Activated CD4-positive, alpha-beta T cell treated with anti-CD3 and anti-CD28 coated beads, Interleukin-2, Interleukin-6, amounts not matched to agents 100 ng/mL and 50 ng/mL, durations not matched to agents 16 hours and 8 hours (primary cell): ENCODE results near the gene CREB3L2.

Source experiments
- DNase-seq: peaks from one replicate; pipeline ENCODE4 v3.0.0-alpha.2; 2020

CREB3L2 gene

GRCh38 chr7:138009350-138009653 is 7.4 kb upstream of the CREB3L2 start:
- no peak for DNase-seq

DNA sequence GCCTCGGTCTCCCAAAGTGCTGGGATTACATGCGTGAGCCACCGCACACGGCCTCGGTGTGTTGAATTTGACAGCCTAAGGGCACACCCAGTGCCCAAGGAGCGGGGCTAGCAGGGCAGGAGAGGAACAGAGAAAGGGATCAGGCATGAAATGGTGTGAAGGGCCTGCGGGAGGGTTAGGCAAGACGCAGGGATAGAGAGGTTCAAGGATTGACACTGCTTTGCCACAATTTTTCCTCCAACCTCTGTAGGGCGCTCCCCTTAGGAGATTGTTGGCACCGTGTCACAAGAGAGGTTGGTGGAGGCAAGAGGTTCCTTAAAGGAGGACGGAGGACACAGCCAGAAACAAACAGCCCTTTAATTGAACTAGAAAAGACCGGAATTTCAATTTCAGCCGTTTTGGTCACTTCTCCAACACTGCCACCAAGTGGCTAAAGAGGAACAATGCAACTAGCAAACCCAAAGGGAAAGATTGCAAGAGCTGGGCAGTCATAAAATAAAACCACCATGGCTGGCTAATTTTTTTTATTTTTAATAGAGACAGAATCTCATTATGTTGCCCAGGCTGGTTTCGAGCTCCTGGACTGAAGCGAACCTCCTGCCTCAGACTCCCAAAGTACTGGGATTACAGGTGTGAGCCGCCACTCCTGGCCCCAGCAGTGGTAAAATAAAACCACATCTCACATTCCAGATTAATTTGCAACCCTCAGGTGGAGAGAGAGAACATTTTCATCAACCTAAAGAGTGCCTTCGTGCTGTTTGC is 6.9 kb upstream of the CREB3L2 start:
- DNase-seq, result peak; percentile 66

DNA sequence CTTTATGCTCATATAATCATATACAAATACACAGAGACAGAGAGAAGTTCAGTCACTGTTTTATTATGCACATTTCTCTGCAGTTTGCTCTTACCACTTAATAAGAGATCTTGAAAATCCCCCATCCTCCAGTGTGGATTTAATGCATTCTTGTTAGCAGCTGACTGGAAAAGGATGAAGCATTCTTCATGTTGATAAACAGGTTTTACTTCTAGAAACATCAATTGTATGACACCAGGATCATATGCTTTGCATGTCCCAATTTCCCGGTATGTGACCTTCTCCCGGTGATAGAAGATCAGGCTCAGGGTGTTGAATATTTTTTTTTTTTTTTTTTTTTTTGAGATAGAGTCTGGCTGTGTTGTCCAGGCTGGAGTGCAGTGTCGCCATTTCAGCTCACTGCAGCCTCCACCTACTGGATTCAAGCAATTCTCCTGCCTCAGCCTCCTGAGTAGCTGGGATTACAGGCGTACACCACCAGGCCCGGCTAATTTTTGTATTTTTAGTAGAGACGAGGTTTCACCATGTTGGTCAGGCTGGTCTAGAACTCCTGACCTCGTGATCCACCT is 6.2 kb upstream of the CREB3L2 start:
- no peak for DNase-seq

- DNase-seq, result no peak
Measured at GRCh38 chr7:138006106-138006505, 4.2 kb upstream of the CREB3L2 start.

DNA sequence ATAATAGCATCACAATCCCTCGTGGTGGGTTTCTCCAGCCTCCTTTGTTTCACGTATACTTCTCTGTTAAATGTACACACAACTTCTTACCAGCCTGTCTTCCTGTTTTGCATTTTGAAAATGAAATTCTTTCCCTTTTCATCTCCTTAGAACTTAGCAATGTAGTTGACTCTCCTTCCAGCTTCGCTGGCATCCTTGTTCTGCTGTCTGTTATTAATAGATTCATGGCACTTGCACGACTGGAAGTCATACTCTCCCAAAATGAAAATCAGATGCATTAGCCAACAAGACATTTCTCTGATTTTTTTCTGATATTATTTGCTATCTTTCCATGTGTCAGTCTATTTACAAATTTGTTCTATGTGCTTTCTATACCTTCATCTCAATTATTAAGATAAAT is 3.0 kb upstream of the CREB3L2 start:
- DNase-seq, result no peak

GRCh38 chr7:138004046-138004445 is 2.2 kb upstream of the CREB3L2 start:
- no peak for DNase-seq

DNA sequence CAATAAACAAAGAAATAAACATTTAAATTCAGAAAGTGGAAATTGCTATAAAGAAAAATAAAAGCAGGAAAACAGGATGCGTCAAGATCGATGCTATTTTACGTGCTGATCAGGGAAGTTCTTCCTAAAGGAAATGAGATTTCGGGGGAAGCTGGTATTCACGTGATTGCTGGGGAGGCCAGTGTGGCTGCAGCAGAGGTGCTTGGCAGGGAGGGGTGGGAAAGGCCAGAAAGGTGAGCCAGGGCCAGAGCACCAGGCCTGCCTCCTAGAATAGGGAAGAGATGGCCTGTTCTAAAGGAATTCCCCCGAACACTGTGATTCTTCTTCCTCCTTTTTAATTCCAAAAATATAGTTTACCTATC is 923 bp upstream of the CREB3L2 start:
- no peak for DNase-seq

GRCh38 chr7:138002096-138002827 is 376 bp upstream of the CREB3L2 start:
- DNase-seq, result peak; percentile 99

DNA sequence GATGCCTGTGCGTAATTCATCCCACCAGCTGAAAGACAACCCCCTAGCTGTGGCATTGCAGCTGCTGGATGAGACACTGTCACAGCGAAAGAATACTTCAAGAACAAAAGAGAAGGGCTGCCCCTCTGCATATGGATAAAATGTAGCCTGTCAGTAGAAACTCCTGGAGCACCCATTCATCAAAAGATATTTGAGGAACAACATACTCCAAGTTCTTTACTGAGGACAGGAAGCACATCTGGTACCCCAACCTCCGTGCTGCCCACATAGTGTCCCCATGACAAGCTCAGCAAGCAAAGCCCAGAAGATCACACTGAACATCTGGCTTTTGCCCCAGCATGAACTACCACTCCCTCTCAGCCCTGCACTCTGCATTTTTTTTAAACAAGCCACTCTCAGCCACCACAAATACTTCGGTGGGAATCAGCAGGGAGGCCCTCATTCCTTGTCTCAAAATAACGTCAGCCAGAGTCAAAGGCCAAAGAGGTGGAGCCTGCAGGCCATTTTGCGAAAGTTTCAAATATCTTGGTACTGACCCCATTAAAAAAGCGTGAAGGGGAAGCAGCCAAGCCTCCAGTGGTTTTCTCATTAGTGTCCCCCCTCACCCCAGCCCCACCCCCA is 1.7 kb downstream of the CREB3L2 start:
- DNase-seq, result peak; percentile 19

DNA sequence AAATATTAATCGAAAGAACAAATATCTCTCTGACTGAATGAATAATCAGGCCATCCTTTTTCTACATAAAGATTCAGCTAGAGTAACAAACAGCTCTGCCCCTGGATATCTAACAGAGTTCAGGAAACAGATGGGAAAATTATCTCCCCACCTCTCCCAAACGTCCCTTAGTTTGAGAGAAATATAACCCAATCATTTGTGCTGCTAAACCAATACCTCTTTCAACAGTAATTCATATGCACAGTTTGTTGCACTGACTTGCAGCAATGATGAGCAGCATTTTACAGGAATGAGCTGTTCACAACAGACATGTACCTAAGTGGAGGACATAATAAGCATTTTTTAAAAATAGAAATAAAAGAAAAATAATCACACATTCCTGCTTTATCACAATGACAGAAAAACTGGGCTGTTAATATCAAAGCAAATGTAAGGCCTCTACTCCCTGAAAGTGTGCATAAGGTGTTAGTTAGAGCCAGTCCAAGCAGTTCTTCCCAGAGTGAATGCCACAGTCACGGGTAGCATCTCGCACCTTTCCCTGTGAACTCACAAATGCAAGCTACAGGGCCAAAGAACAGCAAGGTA is 2.3 kb downstream of the CREB3L2 start:
- DNase-seq, result no peak

GRCh38 chr7:137998250-137998649 is 3.6 kb downstream of the CREB3L2 start:
- no peak for DNase-seq

GRCh38 chr7:137996871-137997270 is 5.0 kb downstream of the CREB3L2 start:
- no peak for DNase-seq

DNA sequence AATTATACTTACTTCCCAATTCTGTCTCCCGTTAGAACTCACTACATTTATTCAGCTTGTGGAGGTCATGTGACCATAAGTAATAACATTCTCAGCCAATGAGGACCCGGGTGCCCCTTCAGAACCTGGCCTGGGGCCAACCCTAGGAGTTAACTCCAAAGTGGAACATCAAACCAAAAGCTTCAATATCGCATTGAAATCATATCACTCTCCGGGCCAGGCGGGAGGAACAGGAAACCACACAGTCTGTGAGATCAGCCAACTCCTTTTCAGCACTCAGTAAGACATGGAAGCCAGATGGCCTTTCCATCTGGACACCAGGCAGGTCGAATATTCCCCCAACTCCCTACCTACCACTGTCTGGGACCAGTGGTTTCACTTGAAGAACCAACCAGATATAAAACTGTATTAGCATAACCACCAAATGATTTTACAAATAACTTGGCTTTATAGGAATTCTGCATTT is 5.5 kb downstream of the CREB3L2 start:
- peak; percentile 27 for DNase-seq

DNA sequence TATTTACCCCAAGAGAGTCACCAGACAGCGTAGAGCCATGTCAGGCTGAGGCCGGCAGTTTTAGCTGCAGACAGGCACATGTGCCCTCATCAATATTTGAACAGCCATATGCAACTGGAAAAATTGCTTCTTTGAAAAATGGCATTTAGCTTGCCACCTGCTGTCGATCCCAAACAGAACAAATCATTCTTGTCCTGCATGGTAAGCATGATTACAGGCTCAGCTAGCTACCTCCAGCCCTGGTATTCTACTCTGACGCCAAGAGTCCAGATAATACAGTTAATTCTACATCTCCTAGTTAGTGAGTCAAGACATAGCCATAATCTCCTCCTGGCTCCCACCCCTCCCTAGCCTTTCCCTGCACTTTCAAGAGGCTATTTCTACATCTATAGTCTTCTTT is 7.7 kb downstream of the CREB3L2 start:
- no peak for DNase-seq

DNA sequence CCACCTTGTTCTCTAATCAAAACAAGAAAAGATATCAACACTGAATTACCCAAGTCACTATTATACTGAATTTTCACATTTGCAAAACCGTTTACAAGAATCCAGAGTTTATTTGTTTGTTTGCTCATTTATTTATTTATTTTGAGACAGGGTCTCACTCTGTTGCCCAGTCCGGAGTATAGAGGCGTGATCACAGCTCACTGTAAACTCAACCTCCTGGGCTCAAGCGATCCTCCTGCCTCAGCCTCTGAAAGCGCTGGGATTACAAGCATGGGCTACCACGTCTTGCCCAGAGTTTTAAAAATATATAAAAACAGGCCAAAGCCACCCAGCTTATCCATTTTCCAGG is 8.5 kb downstream of the CREB3L2 start:
- no peak for DNase-seq

DNA sequence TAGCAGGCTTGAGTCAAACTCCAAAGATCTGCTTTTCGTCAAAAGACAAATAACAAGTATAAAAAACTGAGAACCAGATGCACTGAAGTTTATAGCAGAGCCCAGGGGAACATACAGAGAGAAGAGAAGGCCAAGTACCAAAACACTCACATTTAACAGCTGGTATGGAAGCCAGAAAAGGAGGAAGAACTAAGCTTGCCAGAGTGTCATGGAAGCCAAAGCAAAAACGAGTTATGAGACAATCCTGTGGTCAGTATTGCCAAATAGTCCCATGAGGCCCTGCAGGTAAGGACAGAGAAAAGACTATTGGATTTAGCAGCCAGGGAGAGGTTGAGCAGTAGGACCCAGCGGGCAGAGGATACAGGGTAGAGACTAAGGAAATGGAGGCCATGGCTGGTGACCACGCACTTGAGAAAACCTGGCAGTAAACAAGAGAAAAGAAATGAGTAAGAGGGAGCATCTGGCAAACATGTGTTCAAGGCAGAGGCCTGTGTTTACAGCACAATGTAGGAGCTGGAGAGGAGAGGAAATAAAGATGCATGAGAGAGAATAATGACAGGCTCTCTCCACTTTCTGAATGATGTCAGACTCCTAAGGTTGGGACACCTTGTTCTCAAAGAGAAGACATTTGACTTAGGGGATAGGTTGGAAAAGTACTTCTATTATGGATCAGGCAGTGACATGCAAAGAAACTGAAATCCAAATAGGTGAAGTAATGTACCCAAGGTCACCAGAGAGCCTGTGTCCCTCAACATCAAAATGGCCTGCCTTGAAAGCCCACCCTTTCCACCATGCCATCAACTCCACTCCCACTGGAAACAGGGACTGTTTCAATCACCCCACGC is 9.1 kb downstream of the CREB3L2 start:
- peak; percentile 58 for DNase-seq

GRCh38 chr7:137992104-137992549 is 9.8 kb downstream of the CREB3L2 start:
- DNase-seq, result no peak

GRCh38 chr7:137990251-137990941 is 11.5 kb downstream of the CREB3L2 start:
- DNase-seq, result no peak

GRCh38 chr7:137989590-137989989 is 12.3 kb downstream of the CREB3L2 start:
- no peak for DNase-seq

DNA sequence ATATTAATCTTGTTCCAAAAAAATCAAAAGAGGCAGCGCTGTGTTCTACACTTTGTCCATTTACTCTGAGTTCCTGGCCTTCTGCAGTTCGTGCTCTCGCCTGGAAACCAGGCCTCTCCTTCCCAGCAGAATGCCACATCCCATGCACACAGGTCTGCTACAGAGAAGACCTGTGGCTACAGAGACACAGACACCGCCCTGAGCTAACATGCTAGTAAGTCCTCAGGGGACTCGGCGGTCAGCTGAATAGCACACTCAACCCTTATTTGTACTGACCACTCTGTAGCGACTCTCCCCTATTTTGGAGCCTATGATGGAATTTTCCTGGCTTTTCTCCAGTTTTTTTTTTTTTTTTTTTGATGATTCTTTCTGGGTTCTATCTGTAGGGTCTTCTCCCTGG is 12.8 kb downstream of the CREB3L2 start:
- no peak for DNase-seq

- peak; percentile 3 for DNase-seq
Measured at GRCh38 chr7:137987968-137988367, 13.9 kb downstream of the CREB3L2 start.

DNA sequence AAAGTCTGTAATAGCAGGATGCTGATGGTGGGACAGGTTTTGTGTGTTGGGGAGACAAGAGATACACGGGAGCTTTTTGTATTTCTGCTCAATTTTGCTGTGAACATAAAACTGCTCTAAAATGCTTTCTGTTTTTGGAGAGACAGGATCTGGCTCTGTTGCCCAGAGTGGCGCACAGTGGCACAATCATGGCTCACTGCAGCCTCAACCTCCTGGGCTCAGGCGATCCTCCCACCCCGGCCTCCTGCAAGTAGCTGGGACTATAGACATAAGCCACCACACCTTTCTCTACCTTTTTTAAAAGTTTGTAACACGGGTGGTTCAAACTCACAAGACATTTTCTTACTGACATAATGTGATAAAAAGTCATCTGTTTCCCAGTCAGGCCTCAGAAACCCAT is 14.3 kb downstream of the CREB3L2 start:
- DNase-seq, result no peak
